Stimulated activated naive CD8-positive, alpha-beta T cell treated with anti-CD3 and anti-CD28 coated beads, Interleukin-15, Interleukin-2, amounts not matched to agents 100 U/mL and 50 U/mL, for 24 hours (primary cell): ENCODE measurements around the gene RAB11FIP5.

Experiments
- ATAC-seq: fragments of 150-1000 bp; cut with Tn5 transposase; one replicate; pipeline ENCODE4 v1.10.0; 2021
- DNase-seq: peaks from one replicate; pipeline ENCODE4 v3.0.0; 2021

Gene RAB11FIP5

DNA sequence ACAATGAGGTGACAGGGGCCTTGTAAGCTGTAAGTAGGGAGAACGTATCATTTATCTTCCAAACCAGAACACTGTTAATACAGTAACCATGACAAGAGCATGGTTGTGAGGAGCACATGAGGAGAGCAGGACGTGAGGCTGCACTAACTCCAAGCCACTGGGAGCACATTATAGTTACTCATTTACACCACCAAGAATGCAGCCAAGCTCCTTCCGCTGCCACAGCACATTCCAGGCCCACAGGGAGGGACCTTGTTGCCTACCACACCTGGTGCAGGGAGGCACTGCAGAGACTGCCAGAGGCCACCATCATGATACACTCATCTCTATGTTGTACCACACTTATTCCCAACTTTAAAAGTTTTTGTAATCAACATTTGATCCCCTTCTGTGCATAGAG is 27.8 kb downstream of the RAB11FIP5 start:
- ATAC-seq (no peak), DNase-seq (no peak)

DNA sequence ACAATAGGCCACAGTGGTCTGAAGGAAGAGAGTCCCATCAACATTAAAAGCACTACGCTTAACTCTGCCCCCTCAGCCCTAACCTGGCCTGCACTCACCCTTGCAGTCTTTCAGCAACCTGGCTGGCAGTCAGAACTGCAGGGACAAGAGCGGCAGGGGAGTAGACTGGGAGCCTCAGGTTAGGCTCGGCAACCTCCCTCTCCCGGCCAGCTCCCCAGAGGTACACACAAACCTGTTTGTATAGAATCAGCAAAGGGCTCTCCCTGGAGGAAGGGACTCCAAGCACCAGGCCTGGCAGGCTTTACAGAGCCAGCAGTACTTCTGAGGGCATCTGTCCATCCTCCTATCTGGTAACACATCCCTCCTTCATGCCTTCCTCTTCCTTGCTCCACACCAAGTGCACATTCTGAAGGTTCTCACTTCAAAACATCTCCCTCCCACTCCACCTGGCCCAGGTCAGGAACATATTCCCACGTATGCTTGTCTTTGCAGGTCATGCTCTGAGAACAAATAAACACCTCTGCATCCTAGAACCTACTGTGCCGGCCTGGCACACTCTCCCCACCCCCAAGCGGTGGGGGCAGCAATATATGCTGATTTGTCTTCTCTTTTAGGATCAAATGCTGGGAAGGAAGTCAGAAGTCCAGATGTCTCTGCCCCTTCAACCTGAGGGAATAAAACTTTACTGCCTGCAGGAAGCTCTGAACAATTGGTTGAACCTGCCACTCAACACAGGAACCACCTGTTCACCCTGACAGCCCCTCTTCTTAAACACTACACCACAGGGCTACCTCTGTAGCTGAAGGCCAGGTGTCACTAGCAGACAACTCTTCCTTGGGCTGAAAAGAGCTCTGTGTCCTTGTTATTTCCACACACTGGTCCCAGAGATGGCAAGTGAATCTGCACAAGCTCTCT is 28.6 kb downstream of the RAB11FIP5 start:
- DNase-seq: no peak
- ATAC-seq: no peak

DNA sequence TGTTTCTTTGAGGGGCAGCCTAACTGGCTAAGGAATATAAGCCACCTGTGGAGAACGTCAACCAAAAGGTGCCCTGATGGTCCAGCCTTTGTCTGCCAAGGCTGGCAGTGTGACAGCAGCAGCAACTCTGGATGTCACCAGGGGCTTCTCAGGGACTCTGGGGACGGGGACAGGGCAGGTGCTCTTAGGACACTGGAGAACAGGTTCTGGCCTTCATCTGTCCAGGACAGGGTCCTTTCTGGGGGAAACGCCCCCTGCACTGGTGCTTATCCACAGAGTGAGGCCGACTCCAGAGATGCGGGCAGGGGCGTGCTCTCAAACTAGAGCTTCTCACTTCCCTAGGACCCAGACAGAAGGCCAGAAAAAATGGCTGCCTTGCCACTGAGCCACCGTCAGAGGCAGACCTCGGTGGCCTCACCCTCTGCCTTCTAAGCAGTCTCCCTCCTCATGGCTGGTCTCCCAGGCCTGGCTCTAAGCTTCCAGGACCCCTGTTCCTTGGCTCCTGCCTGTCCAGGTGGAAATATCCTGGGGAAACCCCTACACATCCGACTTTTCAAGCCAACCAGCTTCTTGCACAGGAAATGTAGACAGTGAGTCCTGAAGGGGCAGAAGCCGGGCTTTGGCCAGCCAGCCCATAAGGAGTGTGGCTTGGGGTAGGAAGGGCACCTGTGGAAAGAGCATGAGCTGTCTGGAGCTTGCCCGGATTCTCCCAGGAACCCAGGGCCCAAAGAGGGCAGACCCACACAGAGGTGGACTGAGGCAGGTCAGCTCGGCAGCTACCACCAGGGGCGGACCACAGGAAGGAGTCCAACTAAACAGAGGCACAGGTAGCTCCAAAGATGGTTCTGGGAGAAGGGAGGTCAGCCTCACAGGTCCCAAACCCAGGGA is 30.0 kb downstream of the RAB11FIP5 start:
- DNase-seq: no peak
- no peak for ATAC-seq

DNA sequence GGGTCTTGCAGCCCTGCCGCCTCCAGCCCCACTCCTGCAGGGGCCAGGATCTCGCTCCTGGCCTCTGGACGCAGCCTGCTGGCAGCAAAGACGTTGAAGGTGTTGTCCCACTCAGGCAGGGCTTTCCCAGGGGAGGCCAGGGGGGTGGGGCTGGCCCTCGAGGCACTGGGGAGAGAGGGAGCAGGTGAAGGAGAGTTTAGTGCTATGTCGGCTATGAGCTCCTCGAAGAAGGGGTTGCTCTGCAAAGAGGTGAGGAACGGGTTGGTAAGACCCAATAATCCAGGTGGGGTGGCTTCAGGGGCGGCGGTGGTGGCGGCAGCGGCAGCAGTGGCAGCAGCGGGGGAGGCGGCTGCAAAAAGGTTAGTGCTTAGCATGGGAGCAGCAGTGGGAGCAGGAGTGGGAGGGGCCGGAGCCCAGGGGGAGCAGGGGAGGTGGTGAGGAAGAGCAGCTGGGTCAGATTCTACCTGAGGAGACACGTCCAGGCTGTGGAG is 31.5 kb downstream of the RAB11FIP5 start:
- no peak for ATAC-seq

DNA sequence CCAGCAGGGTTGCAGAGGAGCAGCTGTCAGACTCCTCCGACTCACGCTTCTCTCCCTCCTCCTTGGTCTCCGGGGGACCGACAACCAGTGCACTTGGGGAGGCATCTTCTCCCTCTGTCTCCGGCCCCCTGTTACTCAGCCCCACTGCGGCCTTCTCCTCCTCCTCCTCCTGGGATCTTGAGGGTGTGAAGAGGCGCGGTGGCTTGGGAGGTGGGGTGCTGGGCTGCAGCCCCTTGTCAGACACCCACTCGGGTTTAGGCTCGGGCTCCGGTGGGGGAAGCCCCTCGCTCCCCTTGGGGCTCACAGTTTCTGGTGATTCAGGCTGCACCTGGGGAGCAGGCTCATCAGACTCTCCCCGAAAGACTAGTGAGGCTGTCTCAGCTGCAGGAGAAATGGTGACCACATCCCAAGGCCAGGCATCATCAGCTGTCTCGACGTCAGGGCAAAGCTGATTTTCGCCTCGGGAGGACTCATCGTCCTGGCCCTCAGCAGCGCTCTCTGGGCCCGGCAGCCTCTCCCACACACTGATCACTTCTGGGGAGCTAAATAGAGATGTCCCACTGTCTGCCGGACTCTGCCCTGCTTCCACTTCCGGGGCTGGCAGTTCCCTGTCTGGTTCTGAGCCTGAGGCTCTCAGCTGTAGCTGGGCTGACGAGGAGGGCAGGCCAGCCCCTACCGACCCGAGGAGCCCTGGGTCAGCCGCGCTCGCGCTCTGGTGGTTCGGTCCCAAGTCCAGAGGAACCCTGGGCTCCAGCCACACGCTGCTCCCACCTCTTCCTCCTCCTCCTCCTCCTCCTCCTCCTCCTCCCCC is 32.2 kb downstream of the RAB11FIP5 start:
- ATAC-seq: no peak
- DNase-seq: no peak

More for the DNA sequence above, 31.5 kb downstream of the RAB11FIP5 start:
- no peak for DNase-seq

DNA sequence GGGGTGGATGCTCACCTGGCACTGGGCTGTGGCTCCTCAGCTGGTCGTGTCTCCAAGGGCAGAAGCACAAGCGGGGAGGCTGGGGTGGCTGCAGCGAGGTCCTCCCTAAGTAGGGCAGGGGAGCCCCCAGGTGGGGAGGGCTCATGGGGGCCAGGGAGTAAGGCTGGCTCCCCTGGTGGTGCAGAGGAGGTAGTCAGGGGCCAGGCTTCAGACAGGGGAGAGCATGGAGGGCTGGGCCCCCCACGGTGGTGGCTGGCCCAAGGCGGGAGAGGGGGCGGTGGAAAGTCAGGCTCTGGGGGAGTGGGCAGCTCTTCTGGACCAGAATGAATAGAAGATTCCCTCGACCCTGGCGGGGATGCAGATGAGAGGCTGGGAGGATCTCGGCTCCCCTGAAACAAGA is 33.1 kb downstream of the RAB11FIP5 start:
- no peak for ATAC-seq
- DNase-seq: no peak

DNA sequence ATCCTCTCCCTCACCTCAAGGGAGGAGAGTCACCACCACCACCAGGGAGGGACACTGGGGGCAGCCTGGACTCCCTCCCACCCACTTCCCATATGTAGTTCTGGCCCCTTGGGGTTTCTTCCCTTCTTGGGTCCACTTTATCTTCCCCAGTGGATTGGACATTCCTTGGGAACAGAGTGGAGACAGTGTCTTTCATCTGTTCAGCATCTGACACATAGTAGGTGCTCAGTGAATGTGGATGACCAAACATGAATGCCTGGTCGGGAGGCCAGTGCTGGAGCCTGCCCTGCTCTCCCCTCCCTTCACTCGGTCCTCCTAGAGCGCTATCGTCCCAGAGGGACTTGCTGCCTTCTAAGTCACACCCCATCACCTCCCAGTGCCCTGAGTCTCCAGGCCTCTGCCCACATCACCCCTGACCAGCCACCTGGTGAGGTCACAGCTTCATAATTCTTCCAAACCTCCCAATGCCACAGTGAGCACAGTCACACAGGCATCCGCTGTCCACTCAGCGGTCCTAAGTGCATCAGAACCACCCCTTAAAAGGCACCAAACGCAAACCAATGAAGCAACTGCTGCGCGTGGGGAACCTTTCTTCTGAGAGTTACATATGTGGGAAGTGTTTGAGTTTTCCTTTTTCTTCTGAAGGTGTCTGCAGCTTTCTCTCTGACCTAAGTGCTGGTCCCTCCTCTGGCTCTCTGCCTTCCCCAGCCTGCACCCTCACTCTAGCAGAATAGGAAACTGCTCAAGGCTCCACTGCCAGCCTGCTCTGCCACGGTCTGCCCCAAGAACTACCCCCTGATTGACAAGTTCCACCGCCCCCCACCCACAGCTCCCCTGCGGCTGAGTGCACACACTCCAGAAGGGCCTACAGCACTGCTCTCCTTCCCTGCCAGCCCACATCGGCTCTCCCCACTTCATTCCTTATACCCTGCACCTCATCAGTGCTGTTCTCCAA is 34.0 kb downstream of the RAB11FIP5 start:
- no peak for DNase-seq
- ATAC-seq: no peak

DNA sequence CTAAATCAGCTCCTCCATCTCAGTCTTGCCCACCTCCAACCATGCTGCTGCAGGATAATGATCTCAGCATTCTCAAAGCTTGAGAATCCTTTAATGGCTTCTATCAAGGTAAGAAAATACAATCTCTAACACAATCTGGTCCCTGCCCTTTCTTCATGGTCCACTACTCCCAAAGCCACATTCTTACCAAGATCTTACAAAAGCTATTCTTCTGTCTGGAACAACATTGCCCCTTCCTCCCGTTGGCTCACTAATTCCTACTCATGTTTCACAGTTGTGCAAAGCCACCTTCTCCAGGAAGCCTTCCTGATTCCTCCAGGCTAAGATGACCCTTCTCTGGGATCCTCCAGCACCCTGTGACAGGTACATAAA is 35.3 kb downstream of the RAB11FIP5 start:
- DNase-seq: no peak
- no peak for ATAC-seq

DNA sequence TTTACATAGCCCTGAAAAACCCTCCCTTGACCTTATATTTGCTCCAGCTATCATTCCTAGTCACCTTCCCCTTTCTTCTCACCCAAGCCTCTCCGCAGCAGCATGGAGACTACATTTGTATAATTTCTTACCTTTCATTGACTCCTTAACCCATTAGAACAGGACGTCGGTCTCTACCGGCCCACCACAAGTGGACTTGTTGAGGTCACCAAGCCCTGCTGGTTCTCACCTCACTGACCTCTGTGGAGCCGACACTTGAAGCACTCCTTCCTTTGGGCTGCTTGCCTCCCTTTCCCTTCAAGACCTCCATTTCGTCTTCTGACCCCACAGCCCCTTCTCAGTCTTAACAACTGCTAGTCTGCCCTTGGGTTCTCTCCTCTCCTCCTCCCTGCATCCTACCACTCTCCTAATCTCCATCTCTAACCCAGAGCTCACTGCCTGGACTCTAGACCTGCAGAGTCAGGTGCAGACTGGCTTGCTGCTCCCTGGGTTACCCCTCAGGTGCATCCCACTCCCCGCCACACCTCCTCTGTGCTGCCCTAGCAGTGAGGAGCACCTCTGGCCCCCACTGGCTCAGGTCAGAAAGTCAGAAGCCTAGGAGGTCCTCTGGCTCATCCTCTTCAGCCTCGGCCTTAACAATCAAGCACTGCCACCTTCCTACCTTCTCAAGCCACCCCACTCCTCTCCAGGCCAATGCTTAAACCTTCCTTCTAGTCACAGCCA is 35.9 kb downstream of the RAB11FIP5 start:
- ATAC-seq: no peak
- DNase-seq: no peak

DNA sequence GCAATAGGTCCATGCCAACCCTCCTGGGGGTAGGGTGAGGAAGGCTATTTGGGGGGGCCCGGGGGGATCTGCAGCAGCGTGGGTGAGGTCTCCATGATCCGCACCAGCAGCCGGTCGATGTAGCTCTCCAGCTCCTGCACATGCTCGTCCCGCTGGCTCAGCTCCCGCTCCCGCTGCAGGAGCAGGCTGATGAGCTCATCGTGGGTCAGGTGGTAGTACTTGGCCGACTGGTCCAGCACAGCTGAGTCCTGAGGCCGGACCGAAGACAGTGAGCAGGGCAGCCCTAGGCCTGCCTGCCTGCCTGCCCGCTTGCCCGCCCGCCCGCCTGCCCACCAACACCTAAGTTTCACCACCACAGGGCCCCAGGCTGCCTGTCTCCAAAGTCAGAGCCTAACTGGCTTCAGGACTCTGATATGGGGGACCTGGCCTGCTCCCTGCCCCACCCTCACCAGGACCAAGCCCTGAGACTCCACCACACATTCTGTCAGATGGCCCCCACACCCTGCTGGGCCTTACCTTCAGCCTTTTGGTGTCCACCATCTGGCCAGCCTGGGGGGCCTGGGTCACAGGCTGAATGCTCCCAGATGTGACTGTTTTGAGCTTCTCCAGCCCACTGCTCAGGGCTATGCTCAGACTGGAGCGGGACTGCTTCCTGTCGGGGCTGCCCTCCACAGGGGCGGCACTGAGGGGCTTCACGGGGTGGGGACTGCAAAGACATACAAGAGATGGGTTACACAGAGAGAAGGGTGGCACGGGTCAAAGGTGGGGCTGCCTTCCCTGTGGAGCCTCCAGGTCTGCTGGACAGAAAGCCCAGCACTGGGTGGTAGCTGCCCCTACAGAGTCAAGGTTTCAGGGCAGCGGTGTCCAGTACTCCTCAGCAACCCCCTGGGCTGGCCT is 37.0 kb downstream of the RAB11FIP5 start:
- ATAC-seq (no peak), DNase-seq (no peak)

DNA sequence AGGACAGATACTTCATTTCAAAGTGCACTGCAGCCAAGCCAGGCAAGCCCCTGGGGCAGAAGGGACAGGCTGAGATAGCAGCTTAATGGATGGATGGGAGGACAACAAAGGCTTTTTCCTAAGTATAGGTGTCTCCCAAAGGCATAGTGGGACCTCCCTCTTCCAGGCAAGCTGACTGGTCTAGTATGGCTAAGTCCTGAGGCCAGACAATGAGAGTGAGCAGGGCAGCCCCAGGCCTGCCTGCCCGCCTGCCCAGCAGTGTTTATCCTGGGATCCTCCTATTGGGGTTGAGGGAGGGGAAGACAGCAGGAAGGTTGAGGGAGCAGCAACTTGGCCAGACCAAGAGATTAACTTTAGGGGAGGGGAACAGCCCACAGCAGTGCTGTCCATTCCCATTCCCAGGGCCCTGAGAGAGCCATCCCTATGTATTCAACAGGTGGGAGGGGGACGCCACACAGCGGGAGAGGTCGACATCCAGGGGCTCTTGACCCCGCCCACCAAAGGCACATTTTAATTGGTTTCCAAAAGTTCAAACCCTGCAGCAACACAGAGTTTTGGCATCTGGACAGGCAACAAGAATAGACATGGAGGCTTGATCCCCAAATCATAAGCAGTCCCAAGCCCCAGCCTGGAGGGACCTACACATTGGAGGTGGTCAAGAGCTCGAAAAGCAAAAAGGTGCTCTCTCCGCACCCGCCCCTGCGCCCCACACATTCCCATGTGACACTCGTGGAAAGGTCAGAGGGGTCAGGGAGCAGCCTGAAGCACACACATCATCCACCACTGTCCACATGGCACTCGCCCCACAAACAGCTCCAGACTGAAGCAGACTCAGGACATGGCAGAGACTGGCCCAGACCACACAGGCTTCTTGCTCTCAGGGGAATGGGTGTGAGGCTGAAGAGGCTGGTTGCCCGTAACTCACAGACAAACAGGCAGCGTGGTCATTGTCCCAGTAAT is 38.4 kb downstream of the RAB11FIP5 start:
- no peak for DNase-seq
- ATAC-seq: no peak

DNA sequence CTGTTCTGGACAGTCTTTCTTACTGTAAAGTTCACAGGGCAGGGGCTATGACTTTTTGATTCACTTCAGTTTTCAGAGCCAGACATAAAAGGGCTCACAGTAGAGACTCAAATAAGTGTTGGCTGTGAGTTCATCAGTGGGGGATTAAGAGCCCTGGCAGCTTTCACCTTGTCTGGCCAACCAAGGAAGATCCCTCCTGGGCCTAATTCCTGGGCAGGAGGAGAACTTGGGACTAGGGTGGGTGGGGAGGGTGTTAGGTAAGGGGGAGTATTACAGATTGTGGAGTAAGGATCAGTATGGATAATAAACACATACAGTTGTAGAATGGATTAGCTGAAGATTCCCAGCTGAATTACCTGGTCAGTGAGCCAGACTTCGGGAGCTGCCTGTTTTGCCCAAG is 40.3 kb downstream of the RAB11FIP5 start:
- DNase-seq (no peak), ATAC-seq (no peak)

DNA sequence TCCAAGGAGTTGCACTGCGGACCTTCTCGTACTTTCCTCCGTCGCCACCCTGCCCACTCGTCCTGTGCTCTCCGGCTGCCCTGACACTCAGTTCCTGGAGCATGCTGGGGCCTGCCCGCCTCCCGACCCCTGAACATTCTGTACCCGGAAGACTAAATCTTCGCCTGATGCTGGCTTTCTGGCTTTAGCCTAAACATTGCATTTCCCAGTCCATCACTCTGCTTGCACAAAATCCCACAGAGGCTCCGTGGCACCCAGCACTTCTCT is 40.7 kb downstream of the RAB11FIP5 start:
- ATAC-seq (no peak), DNase-seq (peak; percentile 45)

DNA sequence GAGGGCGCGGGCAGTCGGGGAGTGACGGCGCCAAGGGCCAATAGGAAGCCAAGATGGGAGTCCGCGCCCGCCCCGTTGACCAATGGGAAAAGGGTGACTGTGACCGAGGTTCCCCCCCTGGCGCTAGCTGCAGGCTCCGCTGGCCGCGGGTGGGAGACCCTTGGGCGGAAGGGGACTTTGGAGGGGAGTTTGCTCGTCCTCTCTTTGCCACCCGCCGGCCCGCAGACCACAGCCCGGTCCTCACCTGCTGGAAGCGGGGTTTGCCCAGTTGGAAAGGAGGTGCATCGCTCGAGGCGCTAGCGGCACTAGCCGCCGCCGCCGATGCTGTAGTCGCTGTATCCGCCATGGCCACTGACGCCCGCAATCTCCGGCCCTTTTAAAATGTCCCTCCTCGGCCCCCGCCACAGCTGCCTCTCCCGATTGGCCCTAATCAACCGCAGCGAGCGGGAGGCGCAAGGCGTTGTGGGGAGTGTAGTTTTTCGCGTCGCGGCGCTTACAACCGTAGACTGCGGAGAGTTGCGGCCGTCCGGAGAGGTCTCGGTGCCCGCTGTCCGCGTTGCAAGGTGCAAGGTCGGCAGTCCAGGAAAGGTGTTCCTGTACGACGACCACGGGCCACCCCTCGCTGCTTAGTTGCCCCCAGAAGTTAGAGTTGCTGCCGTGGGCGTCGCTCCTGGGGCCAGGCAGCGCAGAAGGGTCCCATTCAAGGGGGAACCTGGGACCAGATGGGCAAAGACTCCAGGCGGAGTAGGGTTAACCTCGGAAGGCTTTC is 41.2 kb downstream of the RAB11FIP5 start, which contains the start of gene SFXN5:
SFXN5 (minus strand) TSS at position 353 of the 769 bp plus-strand sequence; CDS start at position 346, 7 bp downstream.
- ATAC-seq: peak; percentile 91
- DNase-seq: peak; percentile 99

DNA sequence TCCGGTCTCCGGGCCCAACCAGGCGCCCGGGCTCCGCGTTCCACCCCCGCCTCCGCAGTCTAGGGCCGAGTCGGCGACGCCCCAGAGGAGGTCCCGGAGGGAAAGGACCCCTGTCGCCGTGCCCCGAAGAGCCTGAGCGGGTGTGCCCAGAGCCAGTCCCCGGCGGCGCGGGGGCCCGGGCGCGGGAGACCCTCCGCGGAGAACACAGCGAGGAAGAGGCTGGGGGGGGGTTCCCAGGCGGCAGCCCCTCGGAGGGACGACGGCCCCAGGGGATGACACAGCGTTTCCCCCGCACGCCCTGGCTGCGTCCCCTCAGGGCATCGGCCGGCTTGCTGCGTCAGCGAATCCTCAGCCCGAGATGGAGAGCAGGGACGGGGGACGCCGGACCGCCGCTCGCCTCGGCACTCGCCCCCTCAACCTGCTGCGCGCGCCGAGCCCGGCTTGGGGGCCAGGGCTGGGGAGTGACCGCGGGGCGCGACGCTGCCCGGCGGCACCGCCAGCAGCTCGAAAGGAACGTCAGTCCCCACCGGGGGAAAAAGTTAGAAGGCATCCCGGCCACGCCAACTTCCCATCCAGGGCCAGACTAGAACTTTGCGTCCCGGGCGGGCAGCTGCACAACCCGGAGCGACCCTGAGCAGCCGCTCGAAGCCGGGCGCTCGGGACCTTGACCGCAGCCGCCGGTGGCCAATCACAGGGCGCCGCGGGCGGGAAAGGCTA is 41.9 kb downstream of the RAB11FIP5 start:
- ATAC-seq (peak; percentile 30), DNase-seq (peak; percentile 69)

DNA sequence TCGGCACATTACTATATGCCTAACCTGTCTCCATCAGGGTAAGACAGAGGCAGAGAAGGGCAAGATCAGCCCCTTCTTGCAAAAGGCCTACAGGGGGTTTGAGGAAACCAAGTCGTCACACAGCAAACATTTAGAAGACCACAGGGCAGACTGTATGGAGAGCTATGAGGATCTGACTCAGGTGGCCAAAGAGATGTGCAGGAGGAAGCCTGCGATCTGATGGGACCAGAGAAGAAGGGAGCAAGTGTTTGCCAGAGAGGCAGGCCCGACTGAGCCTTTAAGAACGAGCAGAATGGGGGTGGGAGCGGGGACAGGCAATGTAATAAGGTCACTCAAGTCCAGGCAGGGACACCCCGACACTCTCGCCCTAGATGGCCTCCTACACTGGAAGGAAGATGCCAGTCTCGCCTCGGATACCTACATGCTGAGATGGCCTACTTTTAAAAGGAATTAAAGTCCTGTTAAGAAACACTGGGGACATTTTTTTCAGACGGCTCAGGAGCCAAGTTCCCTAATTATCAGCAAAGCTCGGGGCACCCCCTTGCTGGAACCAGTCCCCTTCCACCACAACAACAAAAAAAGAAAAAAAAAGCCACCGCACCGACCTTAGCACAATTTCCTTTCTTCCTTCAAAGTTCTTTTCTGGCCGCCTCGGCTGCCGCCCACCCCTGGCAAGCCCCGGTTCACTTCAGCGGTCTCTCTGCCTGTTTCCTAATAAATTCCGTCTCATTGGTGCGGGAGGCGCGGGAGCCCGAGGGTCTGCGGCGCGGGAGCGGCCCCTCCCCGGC is 42.7 kb downstream of the RAB11FIP5 start:
- ATAC-seq (no peak), DNase-seq (no peak)
